Neural progenitor cell (in vitro differentiated cells): Measurements from ENCODE around the gene CCSER2. TPM values are rescaled to one million over a fixed set of nuclear protein-coding genes. Genes with fewer than 3 reads are reported as not detected.

ENCODE experiments used
- DNase-seq: peaks from one replicate; pipeline ENCODE4 v3.0.0-alpha.2; 2016; ENCODE audit warnings: low spot score
- H2AFZ ChIP-seq: fragments of 200-600 bp; sonication (generic); replicated peaks from 2 replicates; pipeline ENCODE4 v1.6.1; 2016; ENCODE audit warnings: antibody characterized with exemption
- H3F3A ChIP-seq: fragments of 200-600 bp; sonication (generic); 2 replicates; pipeline ENCODE4 v1.6.1; 2016; ENCODE audit warnings: antibody characterized with exemption, low read depth
- H3K27ac ChIP-seq: fragments of 200-600 bp; sonication (generic); 2 replicates; pipeline ENCODE4 v1.5.1; 2016; ENCODE audit warnings: mild to moderate bottlenecking
- H3K27me3 ChIP-seq: fragments of 200-600 bp; sonication (generic); 2 replicates; pipeline ENCODE4 v1.6.1; 2016; ENCODE audit warnings: mild to moderate bottlenecking, moderate library complexity
- H3K36me3 ChIP-seq: fragments of 200-600 bp; sonication (generic); 2 replicates; pipeline ENCODE4 v1.5.1; 2016
- H3K4me1 ChIP-seq: fragments of 200-600 bp; sonication (generic); 2 replicates; pipeline ENCODE4 v1.6.1; 2016; ENCODE audit warnings: mixed run types
- H3K4me2 ChIP-seq: fragments of 200-600 bp; sonication (generic); 2 replicates; pipeline ENCODE4 v1.6.1; 2016
- H3K4me3 ChIP-seq: fragments of 200-600 bp; sonication (generic); 2 replicates; pipeline ENCODE4 v1.5.1; 2016
- H3K79me2 ChIP-seq: fragments of 200-600 bp; sonication (generic); 2 replicates; pipeline ENCODE4 v1.6.1; 2016; ENCODE audit warnings: low read depth
- H3K9ac ChIP-seq: fragments of 200-600 bp; sonication (generic); 2 replicates; pipeline ENCODE4 v1.6.1; 2016
- H3K9me3 ChIP-seq: fragments of 200-600 bp; sonication (generic); 2 replicates; pipeline ENCODE4 v1.5.1; 2016; ENCODE audit warnings: low read depth
- H4K20me1 ChIP-seq: fragments of 200-600 bp; sonication (generic); 2 replicates; pipeline ENCODE4 v1.6.1; 2016; ENCODE audit warnings: low read depth
- H3K27ac Mint-ChIP-seq: 3 replicates; pipeline ENCODE4 v1.8.0; 2021; ENCODE audit warnings: mixed read lengths
- H3K27me3 Mint-ChIP-seq: 2 replicates; pipeline ENCODE4 v1.8.0; 2022; ENCODE audit warnings: low read depth, mild to moderate bottlenecking, inconsistent platforms, moderate library complexity, mixed read lengths; ENCODE audit not compliant: insufficient read depth
- H3K36me3 Mint-ChIP-seq: 3 replicates; pipeline ENCODE4 v1.8.0; 2021; ENCODE audit warnings: mixed read lengths
- H3K4me1 Mint-ChIP-seq: 3 replicates; pipeline ENCODE4 v1.8.0; 2021; ENCODE audit warnings: mixed read lengths
- H3K4me3 Mint-ChIP-seq: 3 replicates; pipeline ENCODE4 v1.8.0; 2021; ENCODE audit warnings: mild to moderate bottlenecking, moderate library complexity, mixed read lengths
- H3K9me3 Mint-ChIP-seq: 3 replicates; pipeline ENCODE4 v1.8.0; 2020; ENCODE audit warnings: mixed read lengths
- CTCF ChIP-seq: fragments of 200-600 bp; sonication (generic); IDR thresholded peaks from 2 replicates; pipeline ENCODE4 v1.5.1; 2017; ENCODE audit warnings: antibody characterized with exemption, mild to moderate bottlenecking
- EZH2 ChIP-seq: fragments of 200-600 bp; sonication (generic); IDR thresholded peaks from 2 replicates; pipeline ENCODE4 v1.6.1; 2017; ENCODE audit warnings: antibody characterized with exemption, mild to moderate bottlenecking, moderate library complexity
- EZH2phosphoT487 ChIP-seq: fragments of 200-600 bp; sonication (generic); IDR thresholded peaks from 2 replicates; pipeline ENCODE4 v1.6.1; 2017; ENCODE audit warnings: antibody characterized with exemption
- total RNA-seq: library from RNA; depleted of rRNA; stranded (reverse); fragments of >200 nt; gene quantifications from 2 replicates; pipeline ENCODE4 v1.2.3, GENCODE V29; 2015; ENCODE audit warnings: low replicate concordance

Gene CCSER2
- total RNA-seq, 1 donor from 2014 or later = 39.3 TPM

GRCh38 chr10:84546609-84547008 is 218.2 kb downstream of the CCSER2 start:
- no peak for DNase-seq
- peaks cover 7% of the 10 kb centered on the region for H3K9me3 Mint-ChIP-seq
- H3K4me2 ChIP-seq = no peak overlapping the region
- no peak overlapping the region for H3K4me3 ChIP-seq
- H3K36me3 Mint-ChIP-seq = no peaks in the 10 kb centered on the region
- no peak overlapping the region for H3K9ac ChIP-seq
- H3F3A ChIP-seq = no peaks in the 10 kb centered on the region
- no peaks in the 10 kb centered on the region for H3K9me3 ChIP-seq
- H3K4me1 ChIP-seq = no peaks in the 10 kb centered on the region
- H3K27me3 ChIP-seq = no peaks in the 10 kb centered on the region
- H3K27ac ChIP-seq = no peak overlapping the region
- H3K27me3 Mint-ChIP-seq = peaks cover 2% of the 10 kb centered on the region
- no peak overlapping the region for H3K27ac Mint-ChIP-seq
- peaks cover 13% of the 10 kb centered on the region for H3K4me1 Mint-ChIP-seq
- H4K20me1 ChIP-seq = no peaks in the 10 kb centered on the region
- TF ChIP-seq EZH2phosphoT487 (no peak), CTCF (no peak), EZH2 (no peak)
- no peak overlapping the region for H3K4me3 Mint-ChIP-seq
- H2AFZ ChIP-seq = no peak overlapping the region
- H3K36me3 ChIP-seq = no peaks in the 10 kb centered on the region
- no peaks in the 10 kb centered on the region for H3K79me2 ChIP-seq

GRCh38 chr10:84547616-84548015 is 219.2 kb downstream of the CCSER2 start:
- no peaks in the 10 kb centered on the region for H3K9me3 ChIP-seq
- no peaks in the 10 kb centered on the region for H4K20me1 ChIP-seq
- no peaks in the 10 kb centered on the region for H3K79me2 ChIP-seq
- TF ChIP-seq EZH2 (no peak), CTCF (no peak), EZH2phosphoT487 (no peak)
- H3F3A ChIP-seq = no peaks in the 10 kb centered on the region
- H3K9ac ChIP-seq = no peak overlapping the region
- Mint-ChIP-seq H3K9me3 (no peaks in the 10 kb centered on the region), H3K27ac (no peak overlapping the region), H3K4me1 (peaks cover 9% of the 10 kb centered on the region), H3K27me3 (peaks cover 2% of the 10 kb centered on the region), H3K36me3 (no peaks in the 10 kb centered on the region), H3K4me3 (no peak overlapping the region)
- no peaks in the 10 kb centered on the region for H3K4me1 ChIP-seq
- H3K4me2 ChIP-seq = no peak overlapping the region
- H3K27ac ChIP-seq = no peak overlapping the region
- H3K27me3 ChIP-seq = no peaks in the 10 kb centered on the region
- no peak overlapping the region for H2AFZ ChIP-seq
- no peaks in the 10 kb centered on the region for H3K36me3 ChIP-seq
- no peak overlapping the region for H3K4me3 ChIP-seq
- no peak for DNase-seq

GRCh38 chr10:84548869-84549268 is 220.5 kb downstream of the CCSER2 start:
- H3K27ac Mint-ChIP-seq = no peak overlapping the region
- H2AFZ ChIP-seq = peak overlapping the region; percentile 68

More at GRCh38 chr10:84548869-84549268, 220.5 kb downstream of the CCSER2 start:
- Mint-ChIP-seq H3K27me3 (peaks cover 2% of the 10 kb centered on the region), H3K4me1 (peaks cover 5% of the 10 kb centered on the region), H3K36me3 (no peaks in the 10 kb centered on the region), H3K9me3 (no peaks in the 10 kb centered on the region), H3K4me3 (no peak overlapping the region)
- peak; percentile 30 for DNase-seq
- Histone ChIP-seq H4K20me1 (no peaks in the 10 kb centered on the region), H3F3A (no peaks in the 10 kb centered on the region), H3K4me3 (no peak overlapping the region), H3K27me3 (no peaks in the 10 kb centered on the region), H3K4me2 (no peak overlapping the region), H3K79me2 (no peaks in the 10 kb centered on the region), H3K4me1 (no peaks in the 10 kb centered on the region), H3K9me3 (no peaks in the 10 kb centered on the region), H3K27ac (no peak overlapping the region), H3K36me3 (no peaks in the 10 kb centered on the region), H3K9ac (no peak overlapping the region)
- no peak for TF ChIP-seq EZH2phosphoT487
- TF ChIP-seq CTCF = peak; percentile 52
- TF ChIP-seq EZH2 = no peak
